ENCODE measurements around the gene RAB24.

The RAB24 gene

DNA sequence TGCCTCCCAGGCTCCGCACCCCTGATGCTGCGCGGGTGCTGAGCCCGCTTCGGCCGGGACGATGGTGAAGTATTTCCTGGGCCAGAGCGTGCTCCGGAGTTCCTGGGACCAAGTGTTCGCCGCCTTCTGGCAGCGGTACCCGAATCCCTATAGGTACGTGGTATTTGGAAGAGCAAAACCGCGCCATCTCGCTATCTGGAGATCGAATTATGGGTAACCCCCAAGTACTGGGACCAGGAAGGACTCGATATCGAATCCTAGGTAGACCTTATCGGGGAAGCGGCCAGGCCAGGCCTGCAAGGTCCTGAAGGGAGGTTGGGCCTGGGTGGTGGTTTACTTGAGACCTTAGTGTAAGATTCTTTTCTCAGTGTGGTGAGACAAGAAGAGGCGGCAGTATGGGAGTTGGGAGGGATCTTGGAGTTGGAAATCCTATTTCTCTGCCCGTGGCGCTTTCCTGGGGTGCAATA, 439 bp upstream of the RAB24 start:
- Histone ChIP-seq H3K36me3 (ENCODE audit: insufficient read depth, low read length) (peaks cover 57% of the 10 kb centered on the region), H3K4me2 (ENCODE audit: insufficient read depth, low read length) (peak overlapping the region; percentile 99), H2AFZ (ENCODE audit: low read depth, low read length) (peak overlapping the region; percentile 86), H3K27me3 (ENCODE audit: insufficient read depth, low read length, poor library complexity) (no peaks in the 10 kb centered on the region), H4K20me1 (ENCODE audit: insufficient read depth, low read length) (peaks cover 49% of the 10 kb centered on the region), H3K9me3 (ENCODE audit: insufficient read depth, low read length, severe bottlenecking) (no peaks in the 10 kb centered on the region), H3K4me1 (ENCODE audit: insufficient read depth, low read length) (peaks cover 76% of the 10 kb centered on the region), H3K9ac (ENCODE audit: low read depth, low read length) (peak overlapping the region; percentile 96), H3K4me3 (ENCODE audit: low read depth in 1 of 2, low read length in 2 of 2) (peak overlapping the region; percentile 53 to 69), H3K79me2 (ENCODE audit: insufficient read depth, low read length) (peaks cover 66% of the 10 kb centered on the region), H3K27ac (ENCODE audit: low read length) (peak overlapping the region; percentile 70)
- no peak for DNase-seq
- ATAC-seq (ENCODE audit: insufficient read depth, low read depth), result no peak
- TF ChIP-seq, protein P1, sequence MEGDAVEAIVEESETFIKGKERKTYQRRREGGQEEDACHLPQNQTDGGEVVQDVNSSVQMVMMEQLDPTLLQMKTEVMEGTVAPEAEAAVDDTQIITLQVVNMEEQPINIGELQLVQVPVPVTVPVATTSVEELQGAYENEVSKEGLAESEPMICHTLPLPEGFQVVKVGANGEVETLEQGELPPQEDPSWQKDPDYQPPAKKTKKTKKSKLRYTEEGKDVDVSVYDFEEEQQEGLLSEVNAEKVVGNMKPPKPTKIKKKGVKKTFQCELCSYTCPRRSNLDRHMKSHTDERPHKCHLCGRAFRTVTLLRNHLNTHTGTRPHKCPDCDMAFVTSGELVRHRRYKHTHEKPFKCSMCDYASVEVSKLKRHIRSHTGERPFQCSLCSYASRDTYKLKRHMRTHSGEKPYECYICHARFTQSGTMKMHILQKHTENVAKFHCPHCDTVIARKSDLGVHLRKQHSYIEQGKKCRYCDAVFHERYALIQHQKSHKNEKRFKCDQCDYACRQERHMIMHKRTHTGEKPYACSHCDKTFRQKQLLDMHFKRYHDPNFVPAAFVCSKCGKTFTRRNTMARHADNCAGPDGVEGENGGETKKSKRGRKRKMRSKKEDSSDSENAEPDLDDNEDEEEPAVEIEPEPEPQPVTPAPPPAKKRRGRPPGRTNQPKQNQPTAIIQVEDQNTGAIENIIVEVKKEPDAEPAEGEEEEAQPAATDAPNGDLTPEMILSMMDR (IDR thresholded peaks at IDR 0.05; ENCODE audit: borderline replicate concordance, extremely low read depth, low read length, poor library complexity, severe bottlenecking), result no peak
- no peak for TF ChIP-seq EZH2 (IDR thresholded peaks at IDR 0.05; ENCODE audit: borderline replicate concordance, low read depth, low read length, severe bottlenecking)

- Histone ChIP-seq H3K9me3 (ENCODE audit: insufficient read depth, low read length, severe bottlenecking) (no peaks in the 10 kb centered on the region), H3K27me3 (ENCODE audit: insufficient read depth, low read length, poor library complexity) (no peaks in the 10 kb centered on the region), H3K36me3 (ENCODE audit: insufficient read depth, low read length) (peaks cover 56% of the 10 kb centered on the region), H3K4me1 (ENCODE audit: insufficient read depth, low read length) (peaks cover 83% of the 10 kb centered on the region), H3K4me2 (ENCODE audit: insufficient read depth, low read length) (peak overlapping the region; percentile 99), H3K4me3 (ENCODE audit: low read depth in 1 of 2, low read length in 2 of 2) (peak overlapping the region; percentile 53 to 69; a peak in 3 of 4 replicates), H4K20me1 (ENCODE audit: insufficient read depth, low read length) (peaks cover 47% of the 10 kb centered on the region), H3K79me2 (ENCODE audit: insufficient read depth, low read length) (peaks cover 56% of the 10 kb centered on the region), H3K27ac (ENCODE audit: low read length) (peak overlapping the region; percentile 70), H3K9ac (ENCODE audit: low read depth, low read length) (peak overlapping the region; percentile 96), H2AFZ (ENCODE audit: low read depth, low read length) (peak overlapping the region; percentile 98; the same call in 1 of the 2 replicates)
- TF ChIP-seq, protein P1 (IDR thresholded peaks at IDR 0.05; ENCODE audit: borderline replicate concordance, extremely low read depth, low read length, poor library complexity, severe bottlenecking), result peak; percentile 5
- TF ChIP-seq EZH2 (IDR thresholded peaks at IDR 0.05; ENCODE audit: borderline replicate concordance, low read depth, low read length, severe bottlenecking), result no peak
- no peak for DNase-seq
- ATAC-seq (ENCODE audit: insufficient read depth, low read depth), result no peak
These were observed 987 bp downstream of the RAB24 start for GRCh38 chr5:177302354-177303110.

- no peak for TF ChIP-seq EZH2 (IDR thresholded peaks at IDR 0.05; ENCODE audit: borderline replicate concordance, low read depth, low read length, severe bottlenecking)
- TF ChIP-seq, protein P1 (IDR thresholded peaks at IDR 0.05; ENCODE audit: borderline replicate concordance, extremely low read depth, low read length, poor library complexity, severe bottlenecking), result no peak
- H3K4me2 ChIP-seq (ENCODE audit: insufficient read depth, low read length), result peak overlapping the region; percentile 99
- peak overlapping the region in 1 of 2 experiments; percentile 69; a peak in 2 of 4 replicates for H3K4me3 ChIP-seq (ENCODE audit: low read depth in 1 of 2, low read length in 2 of 2)
- peaks cover 48% of the 10 kb centered on the region for H3K79me2 ChIP-seq (ENCODE audit: insufficient read depth, low read length)
- no peaks in the 10 kb centered on the region for H3K27me3 ChIP-seq (ENCODE audit: insufficient read depth, low read length, poor library complexity)
- DNase-seq, result no peak
- H3K9me3 ChIP-seq (ENCODE audit: insufficient read depth, low read length, severe bottlenecking), result no peaks in the 10 kb centered on the region
- peak overlapping the region; percentile 96; the same call in 1 of the 2 replicates for H3K9ac ChIP-seq (ENCODE audit: low read depth, low read length)
- peaks cover 51% of the 10 kb centered on the region for H3K36me3 ChIP-seq (ENCODE audit: insufficient read depth, low read length)
- peaks cover 74% of the 10 kb centered on the region for H3K4me1 ChIP-seq (ENCODE audit: insufficient read depth, low read length)
- H2AFZ ChIP-seq (ENCODE audit: low read depth, low read length), result no peak overlapping the region
- peaks cover 40% of the 10 kb centered on the region for H4K20me1 ChIP-seq (ENCODE audit: insufficient read depth, low read length)
- H3K27ac ChIP-seq (ENCODE audit: low read length), result no peak overlapping the region
- no peak for ATAC-seq (ENCODE audit: insufficient read depth, low read depth)
These were observed 1.9 kb downstream of the RAB24 start for GRCh38 chr5:177301503-177302165.

All from DND-41 (cell line).